ENCODE measurements around the gene WDR83.
A peak's percentile ranks its signal among the peaks of the same experiment; 100 is the strongest.
"Not testable (repeated sequence)": the region's sequence is repeated elsewhere in the genome, so short reads cannot be mapped to it uniquely, and the experiment has no call there.

WDR83 gene, protein sequence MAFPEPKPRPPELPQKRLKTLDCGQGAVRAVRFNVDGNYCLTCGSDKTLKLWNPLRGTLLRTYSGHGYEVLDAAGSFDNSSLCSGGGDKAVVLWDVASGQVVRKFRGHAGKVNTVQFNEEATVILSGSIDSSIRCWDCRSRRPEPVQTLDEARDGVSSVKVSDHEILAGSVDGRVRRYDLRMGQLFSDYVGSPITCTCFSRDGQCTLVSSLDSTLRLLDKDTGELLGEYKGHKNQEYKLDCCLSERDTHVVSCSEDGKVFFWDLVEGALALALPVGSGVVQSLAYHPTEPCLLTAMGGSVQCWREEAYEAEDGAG
- total RNA-seq, result 16.2 to 17.8 reads per million in 2 donors

GRCh38 chr19:12666265-12667048 is at the start of gene WDR83, which contains the start of gene MAN2B1:
Gene WDR83, plus strand, starts transcription at chr19:12666807. Its CDS starts 2,984 bp downstream, at chr19:12669791.
Gene MAN2B1, minus strand, starts transcription at chr19:12666742. Its CDS starts 41 bp downstream, at chr19:12666701.
- peak; percentile 77 for DNase-seq

DNA sequence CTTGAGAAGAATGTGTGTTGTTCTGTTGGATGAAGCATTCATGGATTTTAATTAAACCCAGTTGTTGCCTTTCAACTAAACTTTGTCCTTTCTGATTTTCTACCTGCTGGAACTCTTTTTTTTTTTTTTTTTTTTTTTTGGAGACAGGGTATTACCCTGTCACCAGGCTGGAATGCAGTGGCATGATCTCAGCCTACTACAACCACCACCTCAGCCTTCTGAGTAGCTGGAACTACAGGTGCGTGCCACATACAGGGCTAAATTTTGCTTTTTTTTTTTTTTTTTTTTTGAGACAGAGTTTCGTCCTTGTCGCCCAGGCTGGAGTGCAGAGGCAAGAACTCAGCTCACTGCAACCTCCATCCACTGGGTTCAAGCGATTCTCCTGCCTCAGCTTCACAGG is 49.0 kb upstream of the WDR83 start:
- DNase-seq, result no peak

- DNase-seq, result not testable (repeated sequence)
Observed at GRCh38 chr19:12621253-12622024, 45.2 kb upstream of the WDR83 start.

- no peak for DNase-seq
Observed at GRCh38 chr19:12623361-12624031, 43.1 kb upstream of the WDR83 start.

DNA sequence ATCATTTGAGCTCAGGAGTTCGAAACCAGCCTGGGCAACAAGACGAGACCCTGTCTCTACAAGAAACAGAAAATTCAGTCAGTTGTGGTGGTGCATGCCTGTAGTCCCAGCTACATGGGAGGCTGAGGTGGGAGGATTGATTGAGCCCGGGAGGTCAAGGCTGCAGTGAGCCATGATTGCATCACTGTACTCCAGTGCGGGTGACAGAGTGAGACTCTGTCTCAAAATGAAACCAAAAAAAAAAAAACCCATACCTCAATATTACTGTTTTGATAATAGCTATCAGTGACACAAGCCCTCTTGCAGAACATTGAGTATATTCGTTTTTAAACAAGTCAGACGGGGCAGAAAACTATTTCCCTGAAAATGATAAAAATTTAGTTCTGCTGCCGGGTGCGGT is 39.6 kb upstream of the WDR83 start:
- no peak for DNase-seq

DNA sequence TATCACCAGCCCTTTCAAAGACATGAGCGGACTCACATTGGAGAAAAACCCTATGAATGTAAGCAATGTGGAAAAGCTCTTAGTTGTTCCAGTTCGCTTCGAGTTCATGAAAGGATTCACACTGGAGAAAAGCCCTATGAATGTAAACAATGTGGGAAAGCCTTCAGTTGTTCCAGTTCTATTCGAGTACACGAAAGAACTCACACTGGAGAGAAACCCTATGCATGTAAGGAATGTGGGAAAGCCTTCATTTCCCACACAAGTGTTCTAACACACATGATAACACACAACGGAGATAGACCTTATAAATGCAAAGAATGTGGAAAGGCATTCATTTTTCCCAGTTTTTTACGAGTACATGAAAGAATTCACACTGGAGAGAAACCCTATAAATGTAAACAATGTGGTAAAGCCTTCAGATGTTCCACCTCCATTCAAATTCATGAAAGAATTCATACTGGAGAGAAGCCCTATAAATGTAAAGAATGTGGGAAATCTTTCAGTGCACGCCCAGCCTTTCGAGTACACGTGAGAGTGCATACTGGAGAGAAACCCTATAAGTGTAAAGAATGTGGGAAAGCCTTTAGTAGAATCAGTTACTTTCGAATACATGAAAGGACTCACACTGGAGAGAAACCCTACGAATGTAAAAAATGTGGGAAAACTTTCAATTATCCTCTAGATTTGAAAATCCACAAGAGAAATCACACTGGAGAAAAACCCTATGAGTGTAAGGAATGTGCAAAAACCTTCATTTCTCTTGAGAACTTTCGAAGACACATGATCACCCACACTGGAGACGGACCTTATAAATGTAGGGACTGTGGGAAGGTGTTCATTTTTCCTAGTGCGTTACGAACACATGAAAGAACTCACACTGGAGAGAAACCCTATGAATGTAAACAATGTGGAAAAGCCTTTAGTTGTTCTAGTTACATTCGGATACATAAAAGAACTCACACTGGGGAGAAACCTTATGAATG is 38.3 kb upstream of the WDR83 start:
- no peak for DNase-seq

DNA sequence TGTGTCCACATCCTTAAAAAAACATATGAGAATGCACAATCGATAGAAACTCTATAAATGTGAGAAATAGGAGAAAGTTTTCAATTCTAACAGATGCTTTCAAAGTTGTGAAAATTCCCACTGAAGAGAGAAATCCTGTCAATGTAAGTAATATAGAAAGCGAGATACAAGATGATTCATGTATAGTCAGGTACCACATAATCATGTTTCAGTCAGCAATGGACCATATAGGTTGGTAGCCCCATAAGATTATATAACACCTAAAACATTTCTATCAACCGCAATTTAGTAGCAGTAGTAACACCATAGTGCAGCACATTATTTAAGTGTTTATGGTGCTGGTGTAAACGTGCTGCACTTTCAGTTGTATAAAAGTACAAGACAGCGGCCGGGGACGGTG is 37.4 kb upstream of the WDR83 start:
- no peak for DNase-seq

GRCh38 chr19:12636631-12637030 is 30.0 kb upstream of the WDR83 start:
- no peak for DNase-seq

GRCh38 chr19:12638611-12639182 is 27.9 kb upstream of the WDR83 start:
- DNase-seq, result no peak

DNA sequence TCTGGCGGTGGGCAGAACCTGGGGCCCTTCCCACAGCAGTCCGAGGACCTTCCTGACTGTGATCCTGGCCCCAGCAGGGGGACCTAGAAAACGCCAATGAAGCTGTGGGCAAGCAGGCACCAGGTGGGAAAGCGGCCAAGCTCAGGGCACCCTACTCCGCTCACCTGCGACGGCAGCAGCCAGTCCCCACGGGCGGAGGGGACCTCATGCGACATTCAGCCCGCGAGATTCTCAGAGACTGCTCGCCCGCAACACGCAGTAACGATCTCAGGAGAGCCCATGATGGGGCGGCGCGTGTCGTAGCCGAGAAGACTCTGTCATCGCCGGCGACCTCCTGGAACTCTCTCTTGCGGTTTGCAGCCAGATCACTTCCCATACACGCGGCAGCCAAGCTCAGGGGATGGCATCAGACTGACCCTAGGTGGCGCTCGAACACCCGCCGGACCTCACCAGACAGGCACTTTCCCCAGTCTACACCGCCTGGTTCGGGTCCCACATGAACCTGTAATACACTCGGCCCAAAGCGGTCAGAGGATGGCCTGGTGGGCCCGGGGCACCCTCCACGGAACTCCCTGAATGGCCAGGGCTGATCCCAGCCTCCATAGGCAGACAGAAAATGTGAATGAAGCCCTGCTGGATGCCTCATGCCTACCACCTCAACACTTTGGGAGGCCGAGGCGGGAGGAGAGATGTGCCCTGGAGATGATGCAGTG is 26.6 kb upstream of the WDR83 start:
- DNase-seq, result peak; percentile 49

DNA sequence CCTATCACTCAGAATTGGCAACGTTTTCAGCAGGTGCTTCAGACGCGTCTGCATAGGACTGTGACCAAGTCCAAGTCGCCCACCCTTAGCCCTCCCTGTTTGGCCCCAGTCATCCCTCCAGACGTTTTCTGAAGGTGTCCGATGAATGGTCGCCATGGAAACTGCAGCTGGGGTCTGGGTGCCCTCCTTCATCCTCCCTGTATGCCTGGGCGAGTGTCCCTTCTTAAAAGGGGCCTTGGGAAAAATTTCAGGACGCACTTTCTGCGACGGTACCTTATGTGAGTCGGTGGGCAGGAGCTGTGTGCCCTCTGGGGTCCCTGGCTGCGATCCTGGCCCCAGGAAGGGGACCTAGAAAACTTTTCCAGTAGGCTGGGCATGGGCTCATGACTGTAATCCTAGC is 25.2 kb upstream of the WDR83 start:
- DNase-seq, result no peak

DNA sequence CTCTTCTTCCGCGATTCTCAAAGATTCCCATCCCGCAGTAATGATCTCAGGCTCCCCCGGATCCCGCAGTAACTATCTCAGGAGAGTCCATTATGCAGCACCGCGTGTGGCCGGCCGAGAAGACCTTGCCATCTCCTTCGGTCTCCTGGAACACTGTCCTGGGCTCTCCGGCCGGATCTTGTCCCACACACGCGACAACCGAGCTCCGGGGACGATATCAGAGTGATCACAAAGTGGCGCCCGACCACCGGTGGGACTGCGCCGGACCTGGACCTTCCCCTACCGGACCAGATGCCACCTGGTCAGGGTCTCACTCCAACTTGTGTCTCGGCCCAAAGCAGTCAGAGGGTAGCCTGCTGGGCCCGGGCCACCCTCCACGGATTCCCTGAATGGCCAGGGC is 24.1 kb upstream of the WDR83 start:
- no peak for DNase-seq

DNA sequence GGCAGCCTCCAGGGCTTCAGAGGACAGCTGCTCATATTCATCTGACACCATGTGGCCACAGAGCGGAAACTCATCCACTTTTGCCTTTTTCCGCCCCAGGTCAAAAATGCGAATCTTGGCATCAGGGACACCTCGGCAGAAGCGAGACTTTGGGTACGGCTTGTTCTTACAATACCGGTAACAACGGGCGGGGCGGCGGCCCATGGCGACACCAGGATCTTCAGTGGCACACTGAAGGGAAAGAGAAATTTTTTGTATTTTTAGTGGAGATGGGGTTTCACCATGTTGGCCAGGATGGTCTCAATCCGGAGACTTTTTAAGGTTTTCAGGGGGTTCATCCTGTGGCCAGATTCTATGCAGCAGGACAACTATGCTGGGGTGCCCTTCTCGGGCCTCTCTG is 22.9 kb upstream of the WDR83 start:
- DNase-seq, result not testable (repeated sequence)

DNA sequence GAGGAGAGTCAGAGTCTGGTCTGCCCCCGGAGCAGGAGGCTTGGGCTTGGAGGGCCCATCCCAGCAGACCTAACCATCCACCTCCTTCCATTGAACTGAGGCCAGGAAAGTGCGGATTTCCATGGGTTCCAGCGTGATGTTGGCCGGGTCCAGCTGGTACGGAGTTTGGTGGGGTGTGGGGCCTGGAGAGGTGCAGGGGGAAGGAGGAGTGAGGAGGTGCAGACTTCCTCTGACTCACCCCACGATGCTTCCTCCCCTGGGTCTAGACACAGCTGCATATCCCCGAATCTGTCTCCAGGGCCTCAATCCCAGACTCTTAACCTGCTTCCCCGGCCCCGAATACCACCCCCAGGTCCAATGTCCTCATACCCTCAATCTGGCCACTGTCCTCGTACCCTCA is 20.1 kb upstream of the WDR83 start:
- no peak for DNase-seq

DNA sequence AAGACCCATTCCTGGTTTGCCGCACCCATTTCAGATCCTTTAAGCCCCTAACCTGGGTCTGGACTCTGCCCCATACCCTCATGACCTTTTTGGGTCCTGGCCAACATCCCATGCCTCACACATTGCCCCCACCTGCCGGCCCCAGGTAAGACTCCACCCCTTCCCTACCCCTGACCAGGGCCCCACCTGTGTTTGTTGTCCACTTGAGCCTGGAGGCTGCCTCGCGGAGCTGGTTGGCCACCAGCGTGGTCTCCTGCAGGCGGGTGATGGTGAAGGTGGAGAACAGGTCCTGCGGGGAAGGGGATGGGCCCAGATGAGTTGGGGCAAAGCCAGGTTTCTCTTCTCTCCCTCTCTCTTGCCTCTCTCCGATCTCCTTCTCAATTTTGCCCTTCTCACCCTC is 19.6 kb upstream of the WDR83 start:
- DNase-seq, result no peak

DNA sequence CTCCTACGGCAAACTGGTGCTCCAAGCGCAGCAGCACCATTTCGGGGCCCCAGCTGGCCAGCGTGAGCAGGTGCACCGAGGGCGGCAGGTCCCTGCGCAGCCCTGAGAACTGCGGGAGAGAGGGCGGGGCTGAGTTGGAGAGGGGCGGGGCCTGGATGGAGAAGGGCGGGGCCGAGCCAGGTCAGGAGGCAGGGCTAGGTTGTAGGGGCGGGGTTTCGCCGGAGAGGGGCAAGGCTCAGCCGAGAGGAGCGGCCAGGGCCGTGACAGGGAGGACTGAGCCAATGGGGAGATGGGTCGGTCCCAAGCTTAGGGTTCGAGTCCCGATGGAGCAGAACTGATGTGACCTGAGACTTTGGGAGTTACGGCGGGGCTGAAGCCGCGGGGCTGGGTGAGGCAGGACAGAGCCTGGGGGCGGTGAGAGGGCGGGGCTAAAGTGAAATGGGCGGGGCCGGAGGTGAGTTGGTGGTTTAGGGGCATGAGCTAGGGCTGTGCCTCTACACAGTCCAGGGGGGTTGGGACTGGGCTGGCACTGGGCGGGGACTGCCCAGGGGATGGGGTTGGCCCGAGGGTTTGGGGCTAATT is 19.0 kb upstream of the WDR83 start:
- no peak for DNase-seq

DNA sequence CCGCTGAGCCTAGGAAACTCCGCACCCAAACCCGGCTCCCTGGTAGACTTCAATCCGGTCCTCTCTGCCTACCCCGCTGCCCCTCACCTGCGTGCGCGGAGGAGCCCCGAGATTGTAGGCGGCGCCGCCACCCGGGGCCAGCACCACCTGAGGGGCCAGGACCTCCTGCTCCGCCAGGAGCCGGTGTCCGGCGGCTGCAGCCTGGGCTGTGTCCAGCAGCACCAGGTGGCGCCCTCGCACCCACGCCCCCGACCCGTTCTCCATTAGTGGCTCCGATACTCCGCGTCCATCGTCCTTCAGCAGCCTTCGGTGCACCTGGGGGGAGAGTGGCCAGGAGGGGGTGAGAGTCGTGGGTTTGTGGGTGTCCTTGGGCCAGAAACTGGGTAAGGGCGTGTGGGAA is 18.5 kb upstream of the WDR83 start:
- no peak for DNase-seq

DNA sequence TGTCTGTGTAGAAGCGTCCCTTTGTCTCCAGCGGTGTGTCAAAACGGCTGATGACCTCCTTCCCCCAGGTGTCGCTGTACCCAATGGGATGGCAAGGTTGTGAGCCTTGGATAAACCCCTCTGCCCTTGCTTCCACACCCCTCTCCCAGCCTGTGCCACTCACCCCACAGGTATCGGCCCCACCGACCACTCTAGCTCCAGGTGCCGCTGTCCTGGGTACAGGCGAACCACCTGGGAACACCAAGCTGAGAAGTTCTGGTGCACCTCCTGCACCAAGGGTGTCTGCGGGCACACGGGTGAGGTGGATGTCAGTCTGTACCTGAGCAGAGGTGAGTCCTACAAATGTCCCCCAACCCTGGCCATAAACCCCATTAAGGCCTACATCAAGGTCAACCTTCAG is 16.7 kb upstream of the WDR83 start:
- DNase-seq, result no peak

- DNase-seq, result no peak
Observed at GRCh38 chr19:12652219-12652618, 14.4 kb upstream of the WDR83 start.

- DNase-seq, result no peak
Observed at GRCh38 chr19:12655546-12655945, 11.1 kb upstream of the WDR83 start.
